GM03348 (cell line): ENCODE measurements around the gene SEMA3C.

Experiments
- DNase-seq: peaks from one replicate; pipeline ENCODE4 v3.0.0; 2012; ENCODE audit warnings: low spot score

The SEMA3C gene

GRCh38 chr7:80918909-80919721, at the start of gene SEMA3C:
SEMA3C (minus strand) TSS chr7:80919051; CDS start chr7:80916781, 2,270 bp downstream.
- peak; percentile 97 for DNase-seq

- no peak for DNase-seq
Measured at GRCh38 chr7:80968606-80969005, 49.8 kb upstream of the SEMA3C start.

- no peak for DNase-seq
Measured at GRCh38 chr7:80967917-80968297, 49.1 kb upstream of the SEMA3C start.

GRCh38 chr7:80967071-80967916, 48.4 kb upstream of the SEMA3C start:
- DNase-seq, result no peak

GRCh38 chr7:80960244-80960795, 41.5 kb upstream of the SEMA3C start:
- peak; percentile 48 for DNase-seq

GRCh38 chr7:80957226-80957777, 38.5 kb upstream of the SEMA3C start:
- DNase-seq, result no peak

GRCh38 chr7:80954191-80954590, 35.3 kb upstream of the SEMA3C start:
- DNase-seq, result no peak

GRCh38 chr7:80950550-80950967, 31.7 kb upstream of the SEMA3C start:
- no peak for DNase-seq

GRCh38 chr7:80949449-80949848, 30.6 kb upstream of the SEMA3C start:
- DNase-seq, result no peak

- DNase-seq, result no peak
Measured at GRCh38 chr7:80946858-80947257, 28.0 kb upstream of the SEMA3C start.

- no peak for DNase-seq
Measured at GRCh38 chr7:80945976-80946375, 27.1 kb upstream of the SEMA3C start.

- no peak for DNase-seq
Measured at GRCh38 chr7:80943342-80943741, 24.5 kb upstream of the SEMA3C start.

GRCh38 chr7:80942261-80943041, 23.6 kb upstream of the SEMA3C start:
- peak; percentile 89 for DNase-seq

GRCh38 chr7:80941208-80941758, 22.4 kb upstream of the SEMA3C start:
- DNase-seq, result peak; percentile 60

GRCh38 chr7:80940539-80941207, 21.8 kb upstream of the SEMA3C start:
- DNase-seq, result no peak

- DNase-seq, result no peak
Measured at GRCh38 chr7:80937336-80937735, 18.5 kb upstream of the SEMA3C start.

GRCh38 chr7:80935991-80936780, 17.3 kb upstream of the SEMA3C start:
- no peak for DNase-seq

GRCh38 chr7:80934321-80934720, 15.5 kb upstream of the SEMA3C start:
- peak; percentile 58 for DNase-seq

GRCh38 chr7:80932536-80932935, 13.7 kb upstream of the SEMA3C start:
- no peak for DNase-seq

GRCh38 chr7:80929619-80930018, 10.8 kb upstream of the SEMA3C start:
- no peak for DNase-seq
